Tibial artery (tissue), 4 donors: ENCODE measurements around the gene SEC22C.
A peak's percentile ranks its signal among the peaks of the same experiment; 100 is the strongest.

ENCODE experiments used
- DNase-seq, 2 donors: peaks; one replicate each; pipeline ENCODE4 v3.0.0-alpha.2; 2019
- H3K27ac ChIP-seq, 2 donors: fragments of 200-600 bp; sonication (generic) in 1 of 2; 1 replicate in 1 of 2; 2 replicates in 1 of 2; pipeline ENCODE4 v1.5.1; 2018 to 2019; ENCODE audit warnings: mild to moderate bottlenecking in 1 of 2
- H3K27me3 ChIP-seq, 2 donors: fragments of 200-600 bp; sonication (generic) in 1 of 2; one replicate each; pipeline versions ENCODE4 v1.5.1 to v1.6.0; 2016 to 2019
- H3K36me3 ChIP-seq, 3 donors: fragments of 200-600 bp; sonication (generic) in 2 of 3; one replicate each; pipeline ENCODE4 v1.5.1; 2016 to 2019; ENCODE audit warnings: mild to moderate bottlenecking in 2 of 3
- H3K4me1 ChIP-seq, 4 donors: fragments of 200-600 bp; sonication (generic) in 2 of 4; 1 replicate in 3 of 4; 2 replicates in 1 of 4; pipeline ENCODE4 v1.5.1; 2016 to 2019
- H3K4me3 ChIP-seq, 2 donors: fragments of 200-600 bp; sonication (generic) in 1 of 2; 1 replicate in 1 of 2; 2 replicates in 1 of 2; pipeline ENCODE4 v1.5.1; 2018 to 2019; ENCODE audit warnings: mild to moderate bottlenecking in 2 of 2
- H3K9me3 ChIP-seq, 3 donors: fragments of 200-600 bp; sonication (generic) in 1 of 3; one replicate each; pipeline ENCODE4 v1.5.1; 2016 to 2019
- CTCF ChIP-seq, 2 experiments: fragments of 200-600 bp in 1 of 2; fragments of 450-650 bp in 1 of 2; IDR thresholded peaks; one replicate each; pipeline ENCODE4 v1.5.1; 2017 to 2019; ENCODE audit warnings: antibody characterized with exemption in 2 of 2, mild to moderate bottlenecking in 1 of 2, moderate library complexity in 1 of 2
- intact Hi-C: fragments of 100-400 bp; cut with DNase I; formaldehyde crosslinking; loops from one replicate; pipeline ENCODE4 v1.15.0; 2023; ENCODE audit warnings: low total_unique reads

SEC22C gene

DNA sequence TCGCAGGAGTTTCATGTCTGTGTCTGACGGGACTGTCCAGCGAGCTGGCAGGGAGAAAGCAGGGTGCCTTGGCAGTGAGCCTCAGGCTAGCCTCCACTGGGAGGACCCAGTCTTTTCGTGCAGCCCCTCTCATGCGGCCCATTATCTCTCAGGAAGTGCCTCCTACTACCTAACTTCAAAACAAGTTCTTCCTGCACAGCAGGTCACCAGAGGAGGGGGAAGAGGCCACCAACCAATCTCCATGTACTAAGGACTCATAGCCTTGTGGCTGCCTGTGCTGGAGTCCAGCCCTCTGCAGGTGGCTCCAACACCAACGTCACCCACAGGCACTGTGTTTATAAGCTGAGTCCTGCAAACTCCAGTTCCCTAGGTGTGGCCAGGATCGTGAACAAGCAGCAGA, 74.5 kb downstream of the SEC22C start:
- Histone ChIP-seq H3K4me3 (no peak overlapping the region), H3K36me3 (no peaks in the 10 kb centered on the region), H3K27ac (no peak overlapping the region), H3K4me1 (peaks cover 0 to 36% (median 24%) of the 10 kb centered on the region in 4 donors), H3K27me3 (no peaks in the 10 kb centered on the region), H3K9me3 (no peaks in the 10 kb centered on the region)
- TF ChIP-seq CTCF (IDR thresholded peaks at IDR 0.05), result no peak
- intact Hi-C loops, result no loop called here
- peak; percentile 16 to 58 for DNase-seq

GRCh38 chr3:42505849-42506410, 75.8 kb downstream of the SEC22C start:
- no peak for TF ChIP-seq CTCF (IDR thresholded peaks at IDR 0.05)
- DNase-seq, result peak; percentile 18 to 44
- H3K4me3 ChIP-seq, result no peak overlapping the region
- no peaks in the 10 kb centered on the region for H3K27me3 ChIP-seq
- no peaks in the 10 kb centered on the region for H3K9me3 ChIP-seq
- no peaks in the 10 kb centered on the region for H3K36me3 ChIP-seq
- intact Hi-C loops, result no loop called here
- peaks cover 0 to 39% (median 28%) of the 10 kb centered on the region in 4 donors for H3K4me1 ChIP-seq
- no peak overlapping the region for H3K27ac ChIP-seq

DNA sequence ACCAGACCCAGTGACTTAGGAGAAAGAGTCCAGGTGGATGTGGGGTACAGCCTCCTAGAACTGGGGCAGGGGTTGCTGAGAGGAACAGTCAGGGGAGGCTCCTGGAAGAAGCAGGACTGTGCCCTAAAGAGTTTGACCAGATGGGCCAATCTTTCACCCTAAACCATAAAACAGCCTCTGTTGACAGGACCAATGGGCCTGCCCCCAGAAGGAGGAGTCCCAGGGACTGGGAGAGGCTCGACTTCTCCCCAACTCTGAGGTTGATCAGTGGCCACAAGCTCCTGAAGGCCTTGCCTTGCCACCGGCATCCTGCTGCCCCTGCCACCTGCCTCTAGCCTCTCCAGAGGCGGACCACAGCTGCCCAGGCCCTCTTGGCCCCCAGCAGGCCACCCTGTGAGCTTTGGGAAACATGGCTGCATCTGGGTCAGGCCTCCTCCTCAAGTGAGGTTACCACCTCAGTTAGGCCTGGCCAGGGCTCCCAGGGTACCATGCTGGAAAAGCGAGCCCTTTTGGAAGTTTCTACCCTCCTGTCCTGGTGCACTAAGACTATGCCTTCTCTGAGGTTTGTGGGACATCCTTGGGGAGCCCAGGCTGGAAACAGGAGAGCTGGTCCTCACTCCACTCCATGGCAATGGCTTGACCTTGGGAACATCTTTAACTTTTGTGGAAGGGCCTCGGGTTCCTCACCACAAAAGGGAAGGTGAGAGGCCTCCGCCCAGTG, 76.5 kb downstream of the SEC22C start:
- intact Hi-C loops, result no loop called here
- Histone ChIP-seq H3K27ac (peak overlapping the region in 1 of 2 donors; percentile 16), H3K36me3 (no peaks in the 10 kb centered on the region), H3K4me1 (peaks cover 0 to 33% (median 22%) of the 10 kb centered on the region in 4 donors), H3K9me3 (no peaks in the 10 kb centered on the region), H3K27me3 (no peaks in the 10 kb centered on the region), H3K4me3 (no peak overlapping the region)
- DNase-seq, result peak; percentile 17 to 44
- no peak for TF ChIP-seq CTCF (IDR thresholded peaks at IDR 0.05)

DNA sequence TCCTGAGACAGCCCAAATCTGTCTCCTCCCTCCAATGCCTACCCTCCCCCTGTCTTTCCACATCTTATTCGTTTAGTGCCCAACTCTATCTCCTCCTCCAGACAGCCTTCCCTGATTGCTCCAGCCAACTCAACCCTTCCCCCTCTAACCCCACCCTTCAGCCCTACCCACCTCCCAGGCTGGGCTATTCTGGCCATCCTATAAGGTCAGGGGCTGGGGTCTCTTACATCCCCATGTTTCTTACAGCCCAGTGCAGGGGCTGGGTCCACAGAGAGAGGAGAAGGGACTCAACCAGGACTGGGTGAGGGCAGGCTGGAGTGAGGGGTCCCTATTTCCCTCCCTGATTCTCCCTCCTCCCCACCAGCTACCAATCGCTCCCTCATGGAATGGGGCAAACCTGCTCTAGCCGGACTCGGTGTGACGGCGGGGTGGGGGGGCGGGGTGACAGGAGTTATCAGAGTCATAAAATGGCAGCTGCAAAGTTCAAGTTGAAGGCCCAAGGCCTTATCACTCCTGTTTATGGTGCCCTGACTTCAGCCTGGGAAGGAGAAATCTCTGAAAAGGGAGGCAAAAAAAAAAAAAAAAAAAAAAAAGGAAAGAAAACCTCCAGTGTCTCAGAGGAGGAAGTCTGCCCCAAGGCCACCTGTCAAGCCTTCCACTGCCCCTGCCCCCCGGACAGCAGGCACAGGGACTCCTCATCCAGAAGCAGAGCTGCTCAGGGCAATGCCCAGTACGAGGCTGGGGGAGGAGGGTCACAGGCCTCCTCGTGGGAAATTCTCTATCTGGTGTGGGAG, 77.2 kb downstream of the SEC22C start:
- H3K4me1 ChIP-seq, result peaks cover 0 to 28% (median 20%) of the 10 kb centered on the region in 4 donors
- H3K4me3 ChIP-seq, result no peak overlapping the region
- TF ChIP-seq CTCF (IDR thresholded peaks at IDR 0.05), result no peak
- no peaks in the 10 kb centered on the region for H3K36me3 ChIP-seq
- H3K27me3 ChIP-seq, result no peaks in the 10 kb centered on the region
- no peaks in the 10 kb centered on the region for H3K9me3 ChIP-seq
- peak; percentile 10 to 61 for DNase-seq
- intact Hi-C loops, result loop anchor here (5.0 kb wide), 2 partner anchors 43 to 248 kb away; no protein-coding TSS in a partner anchor
- peak overlapping the region in 1 of 2 donors; percentile 59 for H3K27ac ChIP-seq

DNA sequence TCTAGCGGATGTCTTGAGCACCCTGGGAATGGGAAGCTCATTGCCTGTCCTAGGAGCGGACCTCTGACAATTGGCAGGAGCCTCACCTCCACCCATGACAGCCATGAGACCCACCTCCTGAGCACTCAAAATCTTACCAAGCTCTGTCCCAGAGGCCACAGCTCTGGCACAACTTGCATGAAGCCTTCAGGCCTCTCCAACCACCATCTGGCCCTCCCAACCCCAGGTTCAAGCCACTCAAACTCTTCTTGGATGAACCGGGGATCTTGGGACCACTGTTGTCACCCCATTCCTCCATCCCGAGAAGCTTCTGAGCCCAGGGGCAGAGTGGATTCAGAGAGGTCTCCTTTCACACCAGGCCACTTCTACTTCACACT, 77.8 kb downstream of the SEC22C start:
- no peak overlapping the region for H3K4me3 ChIP-seq
- TF ChIP-seq CTCF (IDR thresholded peaks at IDR 0.05), result no peak
- peaks cover 0 to 28% (median 20%) of the 10 kb centered on the region in 4 donors for H3K4me1 ChIP-seq
- no peaks in the 10 kb centered on the region for H3K36me3 ChIP-seq
- no peaks in the 10 kb centered on the region for H3K9me3 ChIP-seq
- DNase-seq, result peak; percentile 11 to 34
- peak overlapping the region in 1 of 2 donors; percentile 59 for H3K27ac ChIP-seq
- intact Hi-C loops, result loop anchor here (5.0 kb wide), 2 partner anchors 43 to 248 kb away; no protein-coding TSS in a partner anchor
- H3K27me3 ChIP-seq, result no peaks in the 10 kb centered on the region
